Measurements from ENCODE around the gene ARHGEF17. TPM values are rescaled to one million over a fixed set of nuclear protein-coding genes. Genes with fewer than 3 reads are reported as not detected.

The ARHGEF17 gene
- polyA plus RNA-seq, 1 donor (not counting 4 experiments of a cell fraction or from before 2014, with no cell fraction given) = 5.1 TPM

- Histone ChIP-seq H3K4me3 (ENCODE audit: control insufficient read depth in 2 of 3, extremely low read depth in 1 of 3, insufficient read depth in 2 of 3, low read depth in 1 of 3, low read length in 3 of 3) (no peak overlapping the region), H3K27me3 (ENCODE audit: control insufficient read depth, extremely low read depth, insufficient read depth, low read length) (no peaks in the 10 kb centered on the region), H3K36me3 (ENCODE audit: control insufficient read depth in 2 of 2, extremely low read depth in 1 of 2, insufficient read depth in 2 of 2, low read length in 2 of 2) (no peaks in the 10 kb centered on the region), H3K4me1 (ENCODE audit: control insufficient read depth, extremely low read depth, insufficient read depth, low read length) (peaks cover 11% of the 10 kb centered on the region), H4K20me1 (ENCODE audit: control insufficient read depth, extremely low read depth, insufficient read depth, low read length) (peaks cover 6% of the 10 kb centered on the region), H3K79me2 (ENCODE audit: control insufficient read depth, insufficient read depth, low read length) (peaks cover 27% of the 10 kb centered on the region), H3K27ac (ENCODE audit: control insufficient read depth, insufficient read depth, low read length) (no peak overlapping the region), H3K9ac (ENCODE audit: control insufficient read depth, extremely low read depth, insufficient read depth, low read length) (no peak overlapping the region), H2AFZ (ENCODE audit: control insufficient read depth, low read length) (no peak overlapping the region), H3K4me2 (ENCODE audit: control insufficient read depth, extremely low read depth, insufficient read depth, low read depth, low read length) (no peak overlapping the region), H3K9me3 (ENCODE audit: control insufficient read depth, low read depth, low read length) (no peaks in the 10 kb centered on the region), H3K9me1 (ENCODE audit: control insufficient read depth, extremely low read depth, insufficient read depth, low read length) (no peaks in the 10 kb centered on the region)
- DNase-seq (ENCODE audit: low read depth, low spot score) = no peak
- dilution Hi-C loops (cut with MboI; ENCODE audit: extremely low pct_ligation_motif_present, low sequenced_read_pairs) = no loop called here
- no peak for TF ChIP-seq EZH2 (IDR thresholded peaks at IDR 0.05; ENCODE audit: low read length)
- no peak for TF ChIP-seq CTCF (optimal IDR thresholded peaks at IDR 0.05 in 1 of 3, IDR thresholded peaks at IDR 0.05 in 1 of 3, conservative IDR thresholded peaks at IDR 0.05 in 1 of 3; ENCODE audit: extremely low read depth in 1 of 3, insufficient read depth in 2 of 3, low read length in 3 of 3)
- FAIRE-seq = no peak
Observed at GRCh38 chr11:73374151-73374550, 66.1 kb downstream of the ARHGEF17 start.

- FAIRE-seq = peak; percentile 32
- peaks cover 11% of the 10 kb centered on the region for H3K4me1 ChIP-seq (ENCODE audit: control insufficient read depth, extremely low read depth, insufficient read depth, low read length)
- H3K36me3 ChIP-seq (ENCODE audit: control insufficient read depth in 2 of 2, extremely low read depth in 1 of 2, insufficient read depth in 2 of 2, low read length in 2 of 2) = no peaks in the 10 kb centered on the region
- dilution Hi-C loops (cut with MboI; ENCODE audit: extremely low pct_ligation_motif_present, low sequenced_read_pairs) = no loop called here
- peaks cover 43% of the 10 kb centered on the region for H3K79me2 ChIP-seq (ENCODE audit: control insufficient read depth, insufficient read depth, low read length)
- peak overlapping the region; percentile 90 for H2AFZ ChIP-seq (ENCODE audit: control insufficient read depth, low read length)
- H3K9me1 ChIP-seq (ENCODE audit: control insufficient read depth, extremely low read depth, insufficient read depth, low read length) = peaks cover 2% of the 10 kb centered on the region
- no peaks in the 10 kb centered on the region for H3K9me3 ChIP-seq (ENCODE audit: control insufficient read depth, low read depth, low read length)
- TF ChIP-seq EZH2 (IDR thresholded peaks at IDR 0.05; ENCODE audit: low read length) = no peak
- TF ChIP-seq CTCF (optimal IDR thresholded peaks at IDR 0.05 in 1 of 3, IDR thresholded peaks at IDR 0.05 in 1 of 3, conservative IDR thresholded peaks at IDR 0.05 in 1 of 3; ENCODE audit: extremely low read depth in 1 of 3, insufficient read depth in 2 of 3, low read length in 3 of 3) = no peak
- H3K27me3 ChIP-seq (ENCODE audit: control insufficient read depth, extremely low read depth, insufficient read depth, low read length) = no peaks in the 10 kb centered on the region
- no peak overlapping the region for H3K4me3 ChIP-seq (ENCODE audit: control insufficient read depth in 2 of 3, extremely low read depth in 1 of 3, insufficient read depth in 2 of 3, low read depth in 1 of 3, low read length in 3 of 3)
- H3K4me2 ChIP-seq (ENCODE audit: control insufficient read depth, extremely low read depth, insufficient read depth, low read depth, low read length) = peak overlapping the region; percentile 64
- peak overlapping the region; percentile 31 for H3K27ac ChIP-seq (ENCODE audit: control insufficient read depth, insufficient read depth, low read length)
- peaks cover 12% of the 10 kb centered on the region for H4K20me1 ChIP-seq (ENCODE audit: control insufficient read depth, extremely low read depth, insufficient read depth, low read length)
- no peak for DNase-seq (ENCODE audit: low read depth, low spot score)
- H3K9ac ChIP-seq (ENCODE audit: control insufficient read depth, extremely low read depth, insufficient read depth, low read length) = no peak overlapping the region
Observed at GRCh38 chr11:73375830-73376159, 67.7 kb downstream of the ARHGEF17 start.

All from keratinocyte (primary cell).